DND-41 (cell line): Measurements from ENCODE around the gene PRSS57.
A peak's percentile ranks its signal among the peaks of the same experiment; 100 is the strongest.
"Not testable (repeated sequence)": the region's sequence is repeated elsewhere in the genome, so short reads cannot be mapped to it uniquely, and the experiment has no call there.

ENCODE experiments used
- ATAC-seq: fragments of 200-7000 bp; cut with Tn5 transposase; 3 replicates; pipeline ENCODE4 v1.9.1; 2021; ENCODE audit warnings: low read depth; ENCODE audit not compliant: insufficient read depth
- DNase-seq: peaks from one replicate; pipeline ENCODE4 v3.0.0-alpha.2; 2020
- H2AFZ ChIP-seq: 2 replicates; pipeline ENCODE4 v1.6.0; 2012; ENCODE audit warnings: low read depth, low read length
- H3K27ac ChIP-seq: 2 replicates; pipeline ENCODE4 v1.5.1; 2012; ENCODE audit warnings: low read length, inconsistent platforms
- H3K27me3 ChIP-seq: fragments of 200-600 bp; sonication (generic); 2 replicates; pipeline ENCODE4 v1.6.0; 2012; ENCODE audit warnings: low read length, mild to moderate bottlenecking, inconsistent platforms; ENCODE audit not compliant: insufficient read depth, poor library complexity
- H3K36me3 ChIP-seq: 2 replicates; pipeline ENCODE4 v1.5.1; 2012; ENCODE audit warnings: low read length, inconsistent platforms; ENCODE audit not compliant: insufficient read depth
- H3K4me1 ChIP-seq: 2 replicates; pipeline ENCODE4 v1.5.1; 2012; ENCODE audit warnings: mild to moderate bottlenecking, low read length; ENCODE audit not compliant: insufficient read depth
- H3K4me2 ChIP-seq: 2 replicates; pipeline ENCODE4 v1.6.0; 2012; ENCODE audit warnings: mild to moderate bottlenecking, moderate library complexity, low read length, inconsistent platforms; ENCODE audit not compliant: insufficient read depth
- H3K4me3 ChIP-seq, 2 experiments: fragments of 200-600 bp in 1 of 2; shearing (Covaris generic) in 1 of 2; 2 replicates each; pipeline ENCODE4 v1.5.1; 2012 to 2016; ENCODE audit warnings: inconsistent platforms in 2 of 2, low read length in 2 of 2, mild to moderate bottlenecking in 2 of 2, low read depth in 1 of 2, moderate library complexity in 1 of 2
- H3K79me2 ChIP-seq: 2 replicates; pipeline ENCODE4 v1.6.0; 2012; ENCODE audit warnings: low read length, inconsistent platforms; ENCODE audit not compliant: insufficient read depth
- H3K9ac ChIP-seq: 2 replicates; pipeline ENCODE4 v1.6.0; 2012; ENCODE audit warnings: low read depth, mild to moderate bottlenecking, inconsistent platforms, low read length, moderate library complexity
- H3K9me3 ChIP-seq: 2 replicates; pipeline ENCODE4 v1.5.1; 2012; ENCODE audit warnings: low read length, moderate library complexity, mild to moderate bottlenecking, inconsistent platforms; ENCODE audit not compliant: insufficient read depth, severe bottlenecking
- H4K20me1 ChIP-seq: 2 replicates; pipeline ENCODE4 v1.6.0; 2012; ENCODE audit warnings: low read length; ENCODE audit not compliant: insufficient read depth
- CTCF ChIP-seq: IDR thresholded peaks from 2 replicates; pipeline ENCODE4 v1.5.1; 2012; ENCODE audit warnings: borderline replicate concordance, low read length, moderate library complexity, mild to moderate bottlenecking; ENCODE audit not compliant: poor library complexity, severe bottlenecking; ENCODE audit errors: extremely low read depth
- EZH2 ChIP-seq: IDR thresholded peaks from 3 replicates; pipeline ENCODE4 v1.6.1; 2012; ENCODE audit warnings: borderline replicate concordance, low read depth, mild to moderate bottlenecking, moderate library complexity, low read length, inconsistent platforms; ENCODE audit not compliant: severe bottlenecking

PRSS57 gene

GRCh38 chr19:699885-700284 lies 4.6 kb upstream of the PRSS57 start:
- not testable (repeated sequence) for H3K4me3 ChIP-seq, H4K20me1 ChIP-seq, H3K9ac ChIP-seq, H3K4me2 ChIP-seq, H3K9me3 ChIP-seq, H3K79me2 ChIP-seq, H3K4me1 ChIP-seq, H2AFZ ChIP-seq, H3K27me3 ChIP-seq, H3K36me3 ChIP-seq, H3K27ac ChIP-seq
- peak; percentile 3 for TF ChIP-seq CTCF
- peak; percentile 39 for DNase-seq
- ATAC-seq = peak; percentile 58; the same call in 2 of the 3 replicates

GRCh38 chr19:698529-698928 lies 3.3 kb upstream of the PRSS57 start:
- H3K4me3 ChIP-seq, ATAC-seq, H4K20me1 ChIP-seq, DNase-seq, H3K4me2 ChIP-seq, H3K27ac ChIP-seq, H3K4me1 ChIP-seq, H3K36me3 ChIP-seq, H3K79me2 ChIP-seq, H2AFZ ChIP-seq, H3K27me3 ChIP-seq, H3K9ac ChIP-seq, H3K9me3 ChIP-seq: not testable (repeated sequence)

GRCh38 chr19:694481-695351 lies 536 bp downstream of the PRSS57 start:
- Histone ChIP-seq H3K9ac (no peak overlapping the region), H4K20me1 (no peaks in the 10 kb centered on the region), H2AFZ (no peak overlapping the region), H3K9me3 (no peaks in the 10 kb centered on the region), H3K4me2 (no peak overlapping the region), H3K27ac (no peak overlapping the region), H3K36me3 (no peaks in the 10 kb centered on the region), H3K4me3 (no peak overlapping the region), H3K79me2 (no peaks in the 10 kb centered on the region), H3K4me1 (no peaks in the 10 kb centered on the region), H3K27me3 (no peaks in the 10 kb centered on the region)
- no peak for DNase-seq
- ATAC-seq = no peak
- TF ChIP-seq CTCF = no peak

- H3K36me3 ChIP-seq = no peaks in the 10 kb centered on the region
- no peaks in the 10 kb centered on the region for H3K4me1 ChIP-seq
- no peaks in the 10 kb centered on the region for H3K27me3 ChIP-seq
- no peak overlapping the region for H3K27ac ChIP-seq
- H3K4me3 ChIP-seq = no peak overlapping the region
- H3K9ac ChIP-seq = no peak overlapping the region
- TF ChIP-seq CTCF (no peak), EZH2 (no peak)
- no peak overlapping the region for H2AFZ ChIP-seq
- DNase-seq (no peak), ATAC-seq (no peak)
- no peaks in the 10 kb centered on the region for H3K9me3 ChIP-seq
- no peaks in the 10 kb centered on the region for H3K79me2 ChIP-seq
- no peaks in the 10 kb centered on the region for H4K20me1 ChIP-seq
- H3K4me2 ChIP-seq = no peak overlapping the region
Observed at GRCh38 chr19:690203-690602, 5.0 kb downstream of the PRSS57 start.
